AG04450 (cell line): Measurements from ENCODE around the gene PRUNE2. TPM values are rescaled to one million over a fixed set of nuclear protein-coding genes. Genes with fewer than 3 reads are reported as not detected.
A peak's percentile ranks its signal among the peaks of the same experiment; 100 is the strongest.

Experiments used
- CTCF ChIA-PET: fragments of 300-600, 350-600 bp; formaldehyde crosslinking; extraction: SDS; loops from one replicate; lab custom pipeline; 2022; ENCODE audit warnings: antibody characterized with exemption, inconsistent platforms; lab: Charles Lee
- POLR2A ChIA-PET: fragments of 350-600 bp; formaldehyde crosslinking; extraction: SDS; loops from one replicate; lab custom pipeline; 2021; ENCODE audit warnings: antibody characterized with exemption, inconsistent platforms; lab: Yijun Ruan, JAX
- DNase-seq: peaks from one replicate; pipeline ENCODE4 v3.0.0-alpha.2; 2011; ENCODE audit warnings: low read depth, low spot score
- H3K27ac ChIP-seq: one replicate; pipeline ENCODE4 v1.5.1; 2012; ENCODE audit warnings: low read depth, low read length, control low read depth
- H3K27me3 ChIP-seq: one replicate; pipeline ENCODE4 v1.6.0; 2012; ENCODE audit warnings: low read length; ENCODE audit not compliant: control insufficient read depth, insufficient read depth
- H3K4me3 ChIP-seq: 2 replicates; pipeline ENCODE4 v1.5.1; 2011; ENCODE audit warnings: mild to moderate bottlenecking, low read depth, low read length, control low read depth
- H3K9me3 ChIP-seq: 2 replicates; pipeline ENCODE4 v1.5.1; 2012; ENCODE audit warnings: low read length; ENCODE audit not compliant: control insufficient read depth, insufficient read depth
- polyA plus RNA-seq: library from polyadenylated mRNA; depleted of rRNA; stranded (reverse); fragments of >200 nt; gene quantifications from 2 replicates; pipeline ENCODE4 v1.2.3, GENCODE V29; 2011
- TF ChIP-seq, protein P1 (sequence below): IDR thresholded peaks from 2 replicates; pipeline ENCODE4 v1.5.1; 2011; ENCODE audit warnings: low read depth, low read length, control low read depth, inconsistent platforms

The PRUNE2 gene
- polyA plus RNA-seq, 1 experiment, result 1.1 TPM

- H3K9me3 ChIP-seq, result no peaks in the 10 kb centered on the region
- TF ChIP-seq, protein P1, sequence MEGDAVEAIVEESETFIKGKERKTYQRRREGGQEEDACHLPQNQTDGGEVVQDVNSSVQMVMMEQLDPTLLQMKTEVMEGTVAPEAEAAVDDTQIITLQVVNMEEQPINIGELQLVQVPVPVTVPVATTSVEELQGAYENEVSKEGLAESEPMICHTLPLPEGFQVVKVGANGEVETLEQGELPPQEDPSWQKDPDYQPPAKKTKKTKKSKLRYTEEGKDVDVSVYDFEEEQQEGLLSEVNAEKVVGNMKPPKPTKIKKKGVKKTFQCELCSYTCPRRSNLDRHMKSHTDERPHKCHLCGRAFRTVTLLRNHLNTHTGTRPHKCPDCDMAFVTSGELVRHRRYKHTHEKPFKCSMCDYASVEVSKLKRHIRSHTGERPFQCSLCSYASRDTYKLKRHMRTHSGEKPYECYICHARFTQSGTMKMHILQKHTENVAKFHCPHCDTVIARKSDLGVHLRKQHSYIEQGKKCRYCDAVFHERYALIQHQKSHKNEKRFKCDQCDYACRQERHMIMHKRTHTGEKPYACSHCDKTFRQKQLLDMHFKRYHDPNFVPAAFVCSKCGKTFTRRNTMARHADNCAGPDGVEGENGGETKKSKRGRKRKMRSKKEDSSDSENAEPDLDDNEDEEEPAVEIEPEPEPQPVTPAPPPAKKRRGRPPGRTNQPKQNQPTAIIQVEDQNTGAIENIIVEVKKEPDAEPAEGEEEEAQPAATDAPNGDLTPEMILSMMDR, result no peak
- no peak overlapping the region for H3K4me3 ChIP-seq
- no peak for DNase-seq
- CTCF ChIA-PET, result no interaction called here
- H3K27ac ChIP-seq, result no peak overlapping the region
- peaks cover 2% of the 10 kb centered on the region for H3K27me3 ChIP-seq
- POLR2A ChIA-PET, result no interaction called here
Measured at GRCh38 chr9:76732341-76732958, 173.5 kb downstream of the PRUNE2 start.

DNA sequence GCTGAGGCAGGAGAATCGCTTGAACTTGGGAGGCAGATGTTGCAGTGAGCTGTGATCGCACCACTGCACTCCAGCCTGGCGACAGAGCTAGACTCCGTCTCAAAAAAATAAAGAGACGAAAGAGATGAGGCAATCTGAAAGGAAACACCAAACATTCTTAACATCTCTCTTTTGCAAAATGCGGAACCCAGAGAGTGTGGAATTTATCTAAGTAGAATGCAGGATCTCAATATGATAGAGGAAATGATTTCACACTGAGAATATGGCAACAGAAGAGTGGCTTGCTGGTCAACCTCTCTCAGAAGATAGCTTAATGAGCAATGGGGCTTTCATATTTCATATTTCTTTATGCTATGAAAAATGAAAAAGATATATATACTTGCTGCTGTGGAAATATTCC lies 175.1 kb downstream of the PRUNE2 start:
- TF ChIP-seq, protein P1, result no peak

GRCh38 chr9:76729980-76730737 lies 175.8 kb downstream of the PRUNE2 start:
- TF ChIP-seq, protein P1, result no peak
- no peaks in the 10 kb centered on the region for H3K9me3 ChIP-seq
- no peak overlapping the region for H3K27ac ChIP-seq
- no peak overlapping the region for H3K4me3 ChIP-seq
- CTCF ChIA-PET, result no interaction called here
- no peak for DNase-seq
- no peaks in the 10 kb centered on the region for H3K27me3 ChIP-seq
- POLR2A ChIA-PET, result no interaction called here

More for the DNA sequence above, 175.1 kb downstream of the PRUNE2 start:
- no peak for DNase-seq
- ChIA-PET POLR2A (no interaction called here), CTCF (interaction anchor here (0.6 kb wide), 1 partner anchor 307 kb away, joined by 3 read pairs; no protein-coding TSS in a partner anchor)
- Histone ChIP-seq H3K4me3 (no peak overlapping the region), H3K9me3 (no peaks in the 10 kb centered on the region), H3K27me3 (no peaks in the 10 kb centered on the region), H3K27ac (no peak overlapping the region)

- Histone ChIP-seq H3K27me3 (no peaks in the 10 kb centered on the region), H3K4me3 (no peak overlapping the region), H3K9me3 (no peaks in the 10 kb centered on the region), H3K27ac (no peak overlapping the region)
- ChIA-PET POLR2A (no interaction called here), CTCF (no interaction called here)
- DNase-seq, result no peak
- TF ChIP-seq, protein P1, result no peak
Measured at GRCh38 chr9:76729116-76729515, 176.8 kb downstream of the PRUNE2 start.

GRCh38 chr9:76725885-76726284 lies 180.0 kb downstream of the PRUNE2 start:
- POLR2A ChIA-PET, result no interaction called here
- TF ChIP-seq, protein P1, result no peak
- DNase-seq, result no peak
- Histone ChIP-seq H3K9me3 (no peaks in the 10 kb centered on the region), H3K27me3 (no peaks in the 10 kb centered on the region), H3K4me3 (no peak overlapping the region), H3K27ac (peak overlapping the region; percentile 11)
- CTCF ChIA-PET, result no interaction called here
